Mucosa of descending colon (tissue), 3 donors: ENCODE data around the gene THOC5. TPM values are rescaled to one million over a fixed set of nuclear protein-coding genes. Genes with fewer than 3 reads are reported as not detected.

ENCODE experiments used
- ATAC-seq: fragments of 200-7000 bp; cut with Tn5 transposase; one replicate; pipeline ENCODE4 v1.9.1; 2020; ENCODE audit warnings: mild to moderate bottlenecking, moderate library complexity
- DNase-seq, 3 donors: peaks; one replicate each; pipeline ENCODE4 v3.0.0-alpha.2; 2020
- H3K36me3 ChIP-seq: fragments of 200-600 bp; one replicate; pipeline ENCODE4 v1.8.0; 2021; ENCODE audit warnings: low read depth, mild to moderate bottlenecking
- H3K4me1 ChIP-seq: fragments of 200-600 bp; one replicate; pipeline ENCODE4 v1.8.0; 2021; ENCODE audit warnings: low read depth, mild to moderate bottlenecking
- H3K4me3 ChIP-seq: fragments of 200-600 bp; one replicate; pipeline ENCODE4 v1.8.0; 2021; ENCODE audit warnings: mild to moderate bottlenecking
- H3K9me3 ChIP-seq: fragments of 200-600 bp; one replicate; pipeline ENCODE4 v1.8.0; 2021; ENCODE audit warnings: mild to moderate bottlenecking
- intact Hi-C, 2 donors: fragments of 100-400 bp; cut with DNase I in 1 of 2; cut with micrococcal nuclease in 1 of 2; formaldehyde crosslinking; loops; one replicate each; pipeline versions ENCODE4 v1.11.0 to v1.11.1; 2022; cut with DNase I, micrococcal nuclease
- total RNA-seq, 3 donors: library from RNA; stranded (reverse); fragmentation: NEBNext Ultra II Directional in 2 of 3; extraction: Animal tissue kit (Norgen Biotek cat#: 25700) in 2 of 3; gene quantifications; one replicate each; pipeline versions ENCODE4 v1.2.1 to v1.2.4, GENCODE V29; 2021 to 2023
- TF ChIP-seq, protein P1 (sequence below): fragments of 200-600 bp; IDR thresholded peaks from one replicate; pipeline ENCODE4 v1.8.0; 2022; ENCODE audit warnings: antibody characterized with exemption, mild to moderate bottlenecking
- donor health status: DM: no; HTN: no; CAD: no; lungs with moderate emphysema.
- donor health status: DM: no; HTN: no; CAD: no.
- donor health status: DM: no; HTN: yes; CAD: no.

THOC5 gene
- total RNA-seq, 3 donors from 2014 or later, result 26.6 to 70.5 (median 27.3) TPM

DNA sequence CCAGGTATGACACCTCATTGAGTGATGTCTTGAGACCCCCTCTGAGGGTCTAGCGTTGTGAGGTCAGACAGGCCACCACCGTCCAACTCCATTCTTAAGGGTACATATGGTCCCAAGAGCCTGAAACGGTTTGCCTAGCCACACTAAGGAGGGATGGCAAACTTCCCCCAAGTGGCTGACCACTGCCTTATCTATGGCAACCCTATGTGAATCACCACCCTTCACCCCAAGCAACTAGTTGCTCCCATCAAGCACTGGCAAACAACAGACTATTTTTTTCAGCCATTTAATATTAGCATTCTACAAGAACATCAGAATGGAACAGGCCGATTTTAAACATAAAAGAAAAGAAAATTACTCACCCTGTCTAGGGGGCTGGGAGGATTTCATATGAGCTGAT is 22.8 kb downstream of the THOC5 start:
- Histone ChIP-seq H3K36me3 (peaks cover 13% of the 10 kb centered on the region), H3K9me3 (no peaks in the 10 kb centered on the region), H3K4me3 (no peak overlapping the region), H3K4me1 (no peaks in the 10 kb centered on the region)
- TF ChIP-seq, protein P1, sequence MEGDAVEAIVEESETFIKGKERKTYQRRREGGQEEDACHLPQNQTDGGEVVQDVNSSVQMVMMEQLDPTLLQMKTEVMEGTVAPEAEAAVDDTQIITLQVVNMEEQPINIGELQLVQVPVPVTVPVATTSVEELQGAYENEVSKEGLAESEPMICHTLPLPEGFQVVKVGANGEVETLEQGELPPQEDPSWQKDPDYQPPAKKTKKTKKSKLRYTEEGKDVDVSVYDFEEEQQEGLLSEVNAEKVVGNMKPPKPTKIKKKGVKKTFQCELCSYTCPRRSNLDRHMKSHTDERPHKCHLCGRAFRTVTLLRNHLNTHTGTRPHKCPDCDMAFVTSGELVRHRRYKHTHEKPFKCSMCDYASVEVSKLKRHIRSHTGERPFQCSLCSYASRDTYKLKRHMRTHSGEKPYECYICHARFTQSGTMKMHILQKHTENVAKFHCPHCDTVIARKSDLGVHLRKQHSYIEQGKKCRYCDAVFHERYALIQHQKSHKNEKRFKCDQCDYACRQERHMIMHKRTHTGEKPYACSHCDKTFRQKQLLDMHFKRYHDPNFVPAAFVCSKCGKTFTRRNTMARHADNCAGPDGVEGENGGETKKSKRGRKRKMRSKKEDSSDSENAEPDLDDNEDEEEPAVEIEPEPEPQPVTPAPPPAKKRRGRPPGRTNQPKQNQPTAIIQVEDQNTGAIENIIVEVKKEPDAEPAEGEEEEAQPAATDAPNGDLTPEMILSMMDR, result no peak
- no peak for DNase-seq
- intact Hi-C loops, result no loop called here
- ATAC-seq, result no peak

DNA sequence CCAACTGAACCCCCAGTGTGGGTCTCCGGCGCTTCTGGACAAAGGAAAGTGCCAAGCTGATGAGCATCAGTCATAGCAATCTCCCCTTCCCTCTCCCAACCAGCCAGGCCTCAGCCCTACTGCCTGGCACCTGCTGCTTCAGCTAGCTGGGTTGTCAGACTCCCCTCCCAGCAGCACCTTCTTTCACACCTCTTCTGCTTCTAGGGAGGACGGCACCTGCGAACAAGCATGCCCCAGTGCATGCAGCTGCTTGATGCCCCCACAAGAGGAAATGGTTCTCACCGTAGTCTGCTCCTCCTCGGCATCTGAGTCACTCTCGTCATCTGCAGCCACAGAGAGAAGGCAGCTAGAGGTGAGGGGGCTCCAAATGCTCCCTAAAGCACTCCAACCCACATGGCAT is 25.4 kb downstream of the THOC5 start:
- no peak overlapping the region for H3K4me3 ChIP-seq
- TF ChIP-seq, protein P1, result no peak
- ATAC-seq (no peak), DNase-seq (no peak)
- peaks cover 7% of the 10 kb centered on the region for H3K36me3 ChIP-seq
- H3K4me1 ChIP-seq, result no peaks in the 10 kb centered on the region
- no peaks in the 10 kb centered on the region for H3K9me3 ChIP-seq
- intact Hi-C loops, result loop anchor here in 1 of 2 donors (10.0 kb wide), 1 partner anchor 133 kb away; no protein-coding TSS in a partner anchor

DNA sequence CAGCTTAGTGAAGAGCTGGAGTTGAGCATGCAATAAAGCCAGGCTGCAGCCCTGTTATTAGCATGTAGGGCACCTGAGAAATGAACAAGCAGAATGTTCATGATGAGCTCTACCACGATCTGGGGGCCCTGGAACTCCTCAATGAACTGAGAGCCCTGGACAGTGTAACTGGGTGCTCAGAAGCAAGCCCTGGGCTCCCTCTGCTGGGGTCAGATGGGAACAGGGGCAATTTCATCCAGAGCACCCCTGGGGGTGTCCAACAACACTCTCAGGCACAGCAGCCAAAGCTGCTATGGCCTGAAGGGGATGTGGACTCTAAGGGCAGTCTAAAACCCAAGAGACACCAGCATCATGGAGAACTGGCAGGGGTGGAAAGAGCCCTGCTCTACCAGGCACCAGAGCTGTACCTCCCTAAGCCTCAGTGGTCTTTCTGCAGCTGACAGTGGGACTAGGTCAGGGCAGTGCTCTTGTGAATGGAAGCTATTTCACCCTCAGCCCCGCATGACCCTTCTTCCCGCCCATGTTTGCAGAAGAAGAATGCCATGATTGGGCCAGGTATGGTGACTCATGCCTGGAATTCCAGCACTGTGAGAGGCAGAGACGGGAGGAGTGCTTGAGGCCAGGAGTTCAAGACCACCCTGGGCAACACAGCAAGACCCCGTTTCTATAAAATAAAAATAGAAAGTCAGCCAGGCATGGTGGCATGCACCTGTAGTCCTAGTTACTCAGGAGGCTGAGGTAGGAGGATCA is 28.9 kb downstream of the THOC5 start:
- H3K36me3 ChIP-seq, result peaks cover 4% of the 10 kb centered on the region
- H3K9me3 ChIP-seq, result no peaks in the 10 kb centered on the region
- no peaks in the 10 kb centered on the region for H3K4me1 ChIP-seq
- intact Hi-C loops, result loop anchor here in 1 of 2 donors (10.0 kb wide), 1 partner anchor 130 kb away; no protein-coding TSS in a partner anchor
- ATAC-seq (peak; percentile 67), DNase-seq (peak in 2 of 3 donors; percentile 37 to 39)
- H3K4me3 ChIP-seq, result no peak overlapping the region
- TF ChIP-seq, protein P1, result no peak

DNA sequence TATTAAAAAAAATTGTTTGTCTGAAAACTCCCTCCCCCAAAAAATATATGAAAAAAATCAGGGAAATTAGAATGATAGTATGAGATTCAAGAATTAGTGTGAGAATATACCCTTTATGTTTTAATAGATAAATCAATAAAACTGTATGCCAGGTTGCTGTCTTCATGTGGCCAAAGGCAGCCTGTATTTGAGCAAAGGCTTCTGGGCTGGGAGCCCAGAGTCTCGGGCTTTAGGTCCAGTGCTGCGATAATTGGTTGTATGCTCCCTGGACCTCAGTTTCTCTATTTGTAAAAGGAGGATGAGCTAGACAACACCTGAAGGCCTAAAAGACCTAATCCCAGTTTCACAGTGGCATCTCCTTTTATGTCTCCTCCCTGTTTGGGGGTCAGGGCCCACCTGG is 29.8 kb downstream of the THOC5 start:
- Histone ChIP-seq H3K36me3 (peaks cover 7% of the 10 kb centered on the region), H3K4me3 (no peak overlapping the region), H3K4me1 (no peaks in the 10 kb centered on the region), H3K9me3 (no peaks in the 10 kb centered on the region)
- TF ChIP-seq, protein P1, result no peak
- ATAC-seq (no peak), DNase-seq (no peak)
- intact Hi-C loops, result loop anchor here in 1 of 2 donors (10.0 kb wide), 1 partner anchor 129 kb away; no protein-coding TSS in a partner anchor

DNA sequence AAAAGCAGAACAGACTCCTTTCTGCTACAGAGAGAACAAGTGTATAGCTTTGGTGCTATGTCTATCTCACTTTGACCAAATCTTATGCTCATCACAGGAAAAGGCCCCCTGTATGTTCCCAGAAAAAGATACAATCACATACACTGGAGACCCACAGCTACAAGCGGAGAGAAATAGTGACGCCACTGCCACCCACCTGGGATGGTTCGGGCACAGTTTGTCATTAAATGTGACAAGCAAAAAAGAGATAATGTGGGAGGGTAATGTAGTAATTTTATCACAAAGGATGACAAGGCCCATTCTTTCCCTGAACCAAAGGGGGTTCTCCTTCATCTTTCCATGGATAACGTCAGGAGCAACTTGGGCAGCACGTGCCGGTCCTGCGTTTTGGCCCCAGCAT is 32.0 kb downstream of the THOC5 start:
- H3K36me3 ChIP-seq, result peaks cover 12% of the 10 kb centered on the region
- H3K4me1 ChIP-seq, result no peaks in the 10 kb centered on the region
- ATAC-seq (no peak), DNase-seq (no peak)
- intact Hi-C loops, result loop anchor here in 1 of 2 donors (10.0 kb wide), 1 partner anchor 127 kb away; no protein-coding TSS in a partner anchor
- no peak overlapping the region for H3K4me3 ChIP-seq
- TF ChIP-seq, protein P1, result no peak
- H3K9me3 ChIP-seq, result no peaks in the 10 kb centered on the region
